Measurements from ENCODE around the gene STXBP6. TPM values are rescaled to one million over a fixed set of nuclear protein-coding genes. Genes with fewer than 3 reads are reported as not detected.

The STXBP6 gene
- total RNA-seq, 4 donors from 2014 or later = 34.9 to 62.1 (median 45.5) TPM

- WGBS = 83% methylated on average over 4 of the region's 4 CpGs
- peaks cover 4% of the 10 kb centered on the region for H3K9me3 ChIP-seq
These were observed 154.7 kb downstream of the STXBP6 start for GRCh38 chr14:24895243-24895583.

GRCh38 chr14:24894583-24895242, 155.2 kb downstream of the STXBP6 start:
- TF ChIP-seq POLR2AphosphoS5 (IDR thresholded peaks at IDR 0.05) (no peak), EP300 (IDR thresholded peaks at IDR 0.05) (no peak), CTCF (IDR thresholded peaks at IDR 0.05) (no peak), POLR2A (IDR thresholded peaks at IDR 0.05) (no peak)
- Histone ChIP-seq H3K27me3 (no peaks in the 10 kb centered on the region), H3K4me3 (no peak overlapping the region), H3K36me3 (no peaks in the 10 kb centered on the region), H3K4me1 (peaks cover 3% of the 10 kb centered on the region), H3K27ac (peak overlapping the region; percentile 45), H3K9me3 (peaks cover 4% of the 10 kb centered on the region)
- WGBS = 45% methylated on average over 5 of the region's 5 CpGs
- DNase-seq (ENCODE audit: low spot score in 2 of 2) = no peak

More at GRCh38 chr14:24895243-24895583, 154.7 kb downstream of the STXBP6 start:
- no peaks in the 10 kb centered on the region for H3K36me3 ChIP-seq
- no peaks in the 10 kb centered on the region for H3K27me3 ChIP-seq
- H3K4me3 ChIP-seq = no peak overlapping the region
- no peak for TF ChIP-seq EP300 (IDR thresholded peaks at IDR 0.05)
- DNase-seq (ENCODE audit: low spot score in 2 of 2) = no peak
- peak overlapping the region; percentile 39 for H3K27ac ChIP-seq
- peaks cover 5% of the 10 kb centered on the region for H3K4me1 ChIP-seq

GRCh38 chr14:24892497-24893051, 157.4 kb downstream of the STXBP6 start:
- TF ChIP-seq EP300 (IDR thresholded peaks at IDR 0.05) = no peak
- TF ChIP-seq POLR2AphosphoS5 (IDR thresholded peaks at IDR 0.05) = no peak
- TF ChIP-seq CTCF (IDR thresholded peaks at IDR 0.05) = no peak
- TF ChIP-seq POLR2A (IDR thresholded peaks at IDR 0.05) = no peak
- Histone ChIP-seq H3K36me3 (no peaks in the 10 kb centered on the region), H3K27me3 (no peaks in the 10 kb centered on the region), H3K4me3 (no peak overlapping the region), H3K4me1 (peaks cover 3% of the 10 kb centered on the region), H3K27ac (no peak overlapping the region), H3K9me3 (peaks cover 4% of the 10 kb centered on the region)
- WGBS = 73% methylated on average over 6 of the region's 6 CpGs
- DNase-seq (ENCODE audit: low spot score in 2 of 2) = no peak

GRCh38 chr14:24891987-24892496, 157.9 kb downstream of the STXBP6 start:
- Histone ChIP-seq H3K36me3 (no peaks in the 10 kb centered on the region), H3K4me3 (no peak overlapping the region), H3K27ac (no peak overlapping the region), H3K27me3 (no peaks in the 10 kb centered on the region), H3K9me3 (peaks cover 4% of the 10 kb centered on the region), H3K4me1 (peaks cover 3% of the 10 kb centered on the region)
- TF ChIP-seq EP300 (IDR thresholded peaks at IDR 0.05) (no peak), POLR2A (IDR thresholded peaks at IDR 0.05) (no peak), CTCF (IDR thresholded peaks at IDR 0.05) (no peak), POLR2AphosphoS5 (IDR thresholded peaks at IDR 0.05) (no peak)
- 91% methylated on average over 1 of the region's 1 CpG for WGBS
- no peak for DNase-seq (ENCODE audit: low spot score in 2 of 2)

GRCh38 chr14:24890716-24891115, 159.2 kb downstream of the STXBP6 start:
- H3K36me3 ChIP-seq = no peaks in the 10 kb centered on the region
- peaks cover 3% of the 10 kb centered on the region for H3K4me1 ChIP-seq
- no peaks in the 10 kb centered on the region for H3K27me3 ChIP-seq
- no peak overlapping the region for H3K4me3 ChIP-seq
- TF ChIP-seq POLR2AphosphoS5 (IDR thresholded peaks at IDR 0.05) (no peak), CTCF (IDR thresholded peaks at IDR 0.05) (no peak), EP300 (IDR thresholded peaks at IDR 0.05) (no peak), POLR2A (IDR thresholded peaks at IDR 0.05) (no peak)
- H3K27ac ChIP-seq = no peak overlapping the region
- no peak for DNase-seq (ENCODE audit: low spot score in 2 of 2)
- H3K9me3 ChIP-seq = peaks cover 4% of the 10 kb centered on the region

Data from suprapubic skin (tissue), 4 donors.